ENCODE data around the gene TIMP3. TPM values are rescaled to one million over a fixed set of nuclear protein-coding genes. Genes with fewer than 3 reads are reported as not detected.

TIMP3 gene
- total RNA-seq, 1 experiment from 2014 or later: 0.87 TPM

- Histone ChIP-seq H3K23ac (ENCODE audit: insufficient read length, low read depth, low read length) (no peak overlapping the region), H2BK120ac (ENCODE audit: low read depth, low read length, poor library complexity, severe bottlenecking) (no peak overlapping the region), H3K4me2 (ENCODE audit: insufficient read depth, insufficient read length, low read length) (no peak overlapping the region), H2AFZ (ENCODE audit: low read length) (no peak overlapping the region), H3K56ac (ENCODE audit: insufficient read length, low read depth, low read length) (no peak overlapping the region), H3K4ac (ENCODE audit: low read depth, low read length) (no peak overlapping the region), H3K14ac (ENCODE audit: insufficient read depth, low read length) (no peak overlapping the region), H3K79me1 (ENCODE audit: insufficient read depth, low read depth, low read length, poor library complexity, severe bottlenecking) (no peaks in the 10 kb centered on the region), H3K27ac (ENCODE audit: insufficient read length, low read depth, low read length) (no peak overlapping the region), H3K4me1 (ENCODE audit: insufficient read depth, low read length) (no peaks in the 10 kb centered on the region), H3K23me2 (ENCODE audit: insufficient read length, low read depth, low read length, poor library complexity, severe bottlenecking) (no peaks in the 10 kb centered on the region), H3K27me3 (ENCODE audit: insufficient read depth, low read length) (no peaks in the 10 kb centered on the region), H3K79me2 (ENCODE audit: insufficient read depth, low read length) (no peaks in the 10 kb centered on the region), H3K9ac (ENCODE audit: extremely low read depth, insufficient read length, low read length) (no peak overlapping the region), H4K91ac (ENCODE audit: insufficient read length, low read depth, low read length) (no peak overlapping the region), H2BK15ac (ENCODE audit: low read depth, low read length) (no peak overlapping the region), H4K20me1 (ENCODE audit: control insufficient read depth, insufficient read depth, insufficient read length) (no peaks in the 10 kb centered on the region), H3K18ac (ENCODE audit: insufficient read length, low read depth, low read length) (no peak overlapping the region), H3T11ph (ENCODE audit: low read length) (no peak overlapping the region), H2BK5ac (ENCODE audit: insufficient read length, low read length) (no peak overlapping the region), H2BK12ac (ENCODE audit: insufficient read length, low read depth, low read length) (no peak overlapping the region), H2BK20ac (ENCODE audit: low read depth, low read length, poor library complexity, severe bottlenecking) (no peak overlapping the region), H4K8ac (replicated peaks; ENCODE audit: insufficient read length, low read depth, low read length) (no peak overlapping the region), H3K9me3 (ENCODE audit: control insufficient read depth, low read depth, low read length) (no peaks in the 10 kb centered on the region), H4K5ac (ENCODE audit: insufficient read length, low read depth, low read length) (no peak overlapping the region), H2AK5ac (ENCODE audit: insufficient read length, low read length) (no peak overlapping the region)
- Mint-ChIP-seq H3K27ac (no peak overlapping the region), H3K9me3 (no peaks in the 10 kb centered on the region), H3K36me3 (ENCODE audit: insufficient read depth in 1 of 3, low read depth in 3 of 3) (peaks cover 0 to 76% (median 57%) of the 10 kb centered on the region in 3 experiments; a peak in 5 of 7 replicates), H3K27me3 (ENCODE audit: low read depth) (no peaks in the 10 kb centered on the region; the same call in 1 of the 2 replicates), H3K4me1 (no peaks in the 10 kb centered on the region), H3K4me3 (no peak overlapping the region)
- DNase-seq: no peak
- TF ChIP-seq CTCF (conservative IDR thresholded peaks at IDR 0.05): no peak
- WGBS (ENCODE audit: extremely low coverage, insufficient read length, low lambda C conversion rate): no CpG with 5 or more reads among the region's 9 CpGs
These were observed 57.5 kb downstream of the TIMP3 start for GRCh38 chr22:32858957-32859356.
